Measurements from ENCODE around the gene TBXAS1. TPM values are rescaled to one million over a fixed set of nuclear protein-coding genes. Genes with fewer than 3 reads are reported as not detected.
A peak's percentile ranks its signal among the peaks of the same experiment; 100 is the strongest.

TBXAS1 gene
- total RNA-seq, 2 donors from 2014 or later: 12.0 to 17.0 TPM

- no peak overlapping the region for H3K27ac ChIP-seq
- no peaks in the 10 kb centered on the region for H3K4me1 ChIP-seq
Observed at GRCh38 chr7:139797607-139798006, 31.5 kb upstream of the TBXAS1 start.

DNA sequence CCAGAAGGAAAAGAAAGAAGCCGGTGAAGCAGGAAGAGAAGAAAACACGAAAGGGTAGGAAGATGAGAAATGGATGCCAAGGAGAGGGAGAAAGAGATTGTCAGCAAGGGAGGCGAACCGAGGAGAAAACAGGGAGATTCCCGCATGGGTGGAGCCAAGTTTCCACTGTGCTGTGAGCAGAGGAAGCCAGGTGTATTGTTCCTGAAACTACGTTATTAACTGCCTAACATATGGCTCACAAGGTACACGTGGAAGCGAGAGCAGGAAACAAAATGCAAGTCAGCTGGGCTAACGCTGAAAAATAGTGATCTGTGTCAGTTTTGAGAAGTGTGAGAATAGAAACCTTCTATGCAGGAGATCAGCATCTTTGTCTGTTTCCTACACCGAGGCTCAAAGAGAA, 30.8 kb upstream of the TBXAS1 start:
- no peaks in the 10 kb centered on the region for H3K36me3 ChIP-seq
- intact Hi-C loops (cut with DNase I): no loop called here

More at GRCh38 chr7:139797607-139798006, 31.5 kb upstream of the TBXAS1 start:
- intact Hi-C loops (cut with DNase I): no loop called here
- TF ChIP-seq, protein P1, sequence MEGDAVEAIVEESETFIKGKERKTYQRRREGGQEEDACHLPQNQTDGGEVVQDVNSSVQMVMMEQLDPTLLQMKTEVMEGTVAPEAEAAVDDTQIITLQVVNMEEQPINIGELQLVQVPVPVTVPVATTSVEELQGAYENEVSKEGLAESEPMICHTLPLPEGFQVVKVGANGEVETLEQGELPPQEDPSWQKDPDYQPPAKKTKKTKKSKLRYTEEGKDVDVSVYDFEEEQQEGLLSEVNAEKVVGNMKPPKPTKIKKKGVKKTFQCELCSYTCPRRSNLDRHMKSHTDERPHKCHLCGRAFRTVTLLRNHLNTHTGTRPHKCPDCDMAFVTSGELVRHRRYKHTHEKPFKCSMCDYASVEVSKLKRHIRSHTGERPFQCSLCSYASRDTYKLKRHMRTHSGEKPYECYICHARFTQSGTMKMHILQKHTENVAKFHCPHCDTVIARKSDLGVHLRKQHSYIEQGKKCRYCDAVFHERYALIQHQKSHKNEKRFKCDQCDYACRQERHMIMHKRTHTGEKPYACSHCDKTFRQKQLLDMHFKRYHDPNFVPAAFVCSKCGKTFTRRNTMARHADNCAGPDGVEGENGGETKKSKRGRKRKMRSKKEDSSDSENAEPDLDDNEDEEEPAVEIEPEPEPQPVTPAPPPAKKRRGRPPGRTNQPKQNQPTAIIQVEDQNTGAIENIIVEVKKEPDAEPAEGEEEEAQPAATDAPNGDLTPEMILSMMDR (IDR thresholded peaks at IDR 0.05): no peak
- no peaks in the 10 kb centered on the region for H3K36me3 ChIP-seq
- DNase-seq: no peak
- H3K9me3 ChIP-seq: no peaks in the 10 kb centered on the region
- no peak overlapping the region for H3K9ac ChIP-seq (ENCODE audit: low read depth in 2 of 2, low read length in 2 of 2)
- no peak overlapping the region for H3K4me3 ChIP-seq
- H3K27me3 ChIP-seq: no peaks in the 10 kb centered on the region

GRCh38 chr7:139798892-139799291, 30.2 kb upstream of the TBXAS1 start:
- Histone ChIP-seq H3K4me3 (no peak overlapping the region), H3K36me3 (no peaks in the 10 kb centered on the region), H3K9ac (ENCODE audit: low read depth in 2 of 2, low read length in 2 of 2) (no peak overlapping the region), H3K4me1 (no peaks in the 10 kb centered on the region), H3K27ac (no peak overlapping the region), H3K27me3 (no peaks in the 10 kb centered on the region), H3K9me3 (no peaks in the 10 kb centered on the region)
- intact Hi-C loops (cut with DNase I): no loop called here
- TF ChIP-seq, protein P1 (IDR thresholded peaks at IDR 0.05): no peak
- no peak for DNase-seq

More for the DNA sequence above, 30.8 kb upstream of the TBXAS1 start:
- Histone ChIP-seq H3K27ac (no peak overlapping the region), H3K9ac (ENCODE audit: low read depth in 2 of 2, low read length in 2 of 2) (no peak overlapping the region), H3K4me3 (no peak overlapping the region), H3K4me1 (no peaks in the 10 kb centered on the region), H3K9me3 (no peaks in the 10 kb centered on the region), H3K27me3 (no peaks in the 10 kb centered on the region)
- peak; percentile 57 for DNase-seq
- TF ChIP-seq, protein P1 (IDR thresholded peaks at IDR 0.05): no peak

GRCh38 chr7:139799586-139799985, 29.5 kb upstream of the TBXAS1 start:
- no peak overlapping the region for H3K9ac ChIP-seq (ENCODE audit: low read depth in 2 of 2, low read length in 2 of 2)
- TF ChIP-seq, protein P1 (IDR thresholded peaks at IDR 0.05): no peak
- H3K36me3 ChIP-seq: no peaks in the 10 kb centered on the region
- H3K4me1 ChIP-seq: no peaks in the 10 kb centered on the region
- intact Hi-C loops (cut with DNase I): no loop called here
- H3K4me3 ChIP-seq: no peak overlapping the region
- DNase-seq: no peak
- H3K9me3 ChIP-seq: no peaks in the 10 kb centered on the region
- H3K27me3 ChIP-seq: no peaks in the 10 kb centered on the region
- no peak overlapping the region for H3K27ac ChIP-seq

- Histone ChIP-seq H3K9me3 (no peaks in the 10 kb centered on the region), H3K4me3 (no peak overlapping the region), H3K27me3 (no peaks in the 10 kb centered on the region), H3K9ac (ENCODE audit: low read depth in 2 of 2, low read length in 2 of 2) (no peak overlapping the region), H3K4me1 (no peaks in the 10 kb centered on the region), H3K36me3 (no peaks in the 10 kb centered on the region), H3K27ac (no peak overlapping the region)
- DNase-seq: no peak
- intact Hi-C loops (cut with DNase I): no loop called here
- TF ChIP-seq, protein P1 (IDR thresholded peaks at IDR 0.05): no peak
Observed at GRCh38 chr7:139804571-139804970, 24.5 kb upstream of the TBXAS1 start.
